H1 (cell line): ENCODE data around the gene CYP4V2. TPM values are rescaled to one million over a fixed set of nuclear protein-coding genes. Genes with fewer than 3 reads are reported as not detected.

Experiments used
- CHD1 ChIP-seq: IDR thresholded peaks from 2 replicates; pipeline ENCODE4 v1.6.1; 2012; ENCODE audit warnings: low read depth, low read length, improper control_type of control experiment
- CHD7 ChIP-seq: fragments of 300-600 bp; sonication (generic); IDR thresholded peaks from 2 replicates; pipeline ENCODE4 v1.7.1; 2012; ENCODE audit warnings: low read length, moderate library complexity, mild to moderate bottlenecking, inconsistent platforms; ENCODE audit not compliant: insufficient replicate concordance
- TBP ChIP-seq: IDR thresholded peaks from 2 replicates; pipeline ENCODE4 v1.6.1; 2011; ENCODE audit warnings: low read depth, low read length, improper control_type of control experiment
- polyA plus RNA-seq, 7 experiments: library from polyadenylated mRNA; depleted of rRNA in 3 of 7; stranded (reverse) in 5 of 7; unstranded in 2 of 7; fragments of >200 nt in 5 of 7; fragments of 200-250 nt in 2 of 7; gene quantifications; 1 replicate in 5 of 7; 2 replicates in 1 of 7; 4 replicates in 1 of 7; pipeline versions ENCODE4 v1.2.1 to v1.2.3, GENCODE V29; 2011 to 2013; ENCODE audit warnings: missing spikeins in 2 of 7, mixed read lengths in 2 of 7
- total RNA-seq: library from RNA; stranded (reverse); fragmentation: NEBNext Ultra II Directional; extraction: Animal tissue kit (Norgen Biotek cat#: 25700); gene quantifications from 2 replicates; pipeline ENCODE4 v1.2.1, GENCODE V29; 2021

Gene CYP4V2
- total and polyA plus RNA-seq, 2 of the 8 experiments (the other 6 are each of a cell fraction or from before 2014, with no cell fraction given): 0.65 to 1.0 TPM

DNA sequence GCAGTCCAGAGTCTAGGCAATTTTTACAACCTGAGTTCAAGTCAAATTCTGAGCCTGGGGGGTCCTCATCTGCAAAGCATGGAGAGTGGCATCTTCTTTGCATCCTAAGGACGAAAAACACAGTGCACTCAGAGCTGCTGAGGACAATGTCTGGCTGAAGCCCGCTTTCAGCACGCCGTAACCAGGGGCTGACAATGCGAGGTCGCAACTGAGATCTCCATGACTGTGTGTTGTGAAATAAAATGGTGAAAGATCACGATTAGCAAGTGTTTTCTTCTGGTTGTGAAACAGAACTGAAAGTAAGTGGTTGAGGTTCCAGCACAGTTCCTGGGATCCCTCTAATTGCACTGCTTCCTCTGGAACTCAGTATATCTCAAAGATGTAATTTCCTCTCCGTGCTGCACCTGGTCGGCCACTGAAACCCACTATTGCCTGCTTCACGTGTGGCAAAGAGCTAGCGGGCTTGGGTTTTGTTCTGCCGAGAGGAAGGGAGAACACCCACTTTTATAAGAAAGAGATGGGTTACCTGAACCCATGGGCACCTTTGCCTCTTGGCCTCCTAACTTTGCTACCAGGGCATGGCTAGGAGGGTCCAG lies 66.9 kb downstream of the CYP4V2 start (continued):
- TF ChIP-seq CHD7: no peak
- TF ChIP-seq CHD1: no peak
- no peak for TF ChIP-seq TBP
